ENCODE measurements around the gene SLC16A6. TPM values are rescaled to one million over a fixed set of nuclear protein-coding genes. Genes with fewer than 3 reads are reported as not detected.

SLC16A6 gene
- total RNA-seq, 1 experiment from 2014 or later: 4.8 TPM

GRCh38 chr17:68302666-68303065, 11.7 kb upstream of the SLC16A6 start:
- TF ChIP-seq EZH2 (IDR thresholded peaks at IDR 0.05): no peak
- TF ChIP-seq ATF3 (IDR thresholded peaks at IDR 0.05): no peak
- no peak for TF ChIP-seq EGR1 (IDR thresholded peaks at IDR 0.05; ENCODE audit: low read depth)
- TF ChIP-seq CEBPB (IDR thresholded peaks at IDR 0.05; ENCODE audit: low read depth): no peak
- no peak for TF ChIP-seq CBX3 (IDR thresholded peaks at IDR 0.05; ENCODE audit: low read depth)
- no peak for TF ChIP-seq ZBTB33 (IDR thresholded peaks at IDR 0.05; ENCODE audit: extremely low read depth, insufficient replicate concordance, low read length)
- no peak for TF ChIP-seq POLR2AphosphoS5 (IDR thresholded peaks at IDR 0.05; ENCODE audit: low read depth, low read length)
- no peak for TF ChIP-seq YY1 (IDR thresholded peaks at IDR 0.05; ENCODE audit: extremely low read depth, insufficient replicate concordance, low read depth, low read length)
- no peak for TF ChIP-seq REST (IDR thresholded peaks at IDR 0.05; ENCODE audit: low read depth)
- TF ChIP-seq JUND (IDR thresholded peaks at IDR 0.05): no peak
- CTCF ChIA-PET: no interaction called here

More at GRCh38 chr17:68302666-68303065, 11.7 kb upstream of the SLC16A6 start:
- H3K27me3 ChIP-seq (ENCODE audit: insufficient read depth, low read length): no peaks in the 10 kb centered on the region
- no peak overlapping the region for H3K4me3 ChIP-seq (replicated peaks in 1 of 2; ENCODE audit: low read depth in 1 of 2, low read length in 2 of 2)
- no peak overlapping the region for H3K27ac ChIP-seq (ENCODE audit: low read depth, low read length)
- ChIA-PET POLR2A (no interaction called here), RAD21 (ENCODE audit: low non-redundant PET in 1 of 2, low total read pairs in 2 of 2, uncharacterized antibody in 2 of 2, unreplicated experiment in 2 of 2) (no interaction called here)
- no peaks in the 10 kb centered on the region for H3K79me2 ChIP-seq (ENCODE audit: insufficient read depth, low read length)
- ATAC-seq: no peak
- H2AFZ ChIP-seq (ENCODE audit: low read depth, low read length, poor library complexity, severe bottlenecking): no peak overlapping the region
- 0 out of 4 replicates have a peak, but pooled peaks cover 0 to 3% of the 10 kb centered on the region in 2 experiments for H3K36me3 ChIP-seq (ENCODE audit: control insufficient read depth in 1 of 2, insufficient read depth in 2 of 2, low read length in 2 of 2)
- H3K9me2 ChIP-seq (ENCODE audit: insufficient read depth): no peaks in the 10 kb centered on the region
- no peaks in the 10 kb centered on the region for H4K20me1 ChIP-seq (ENCODE audit: insufficient read depth)
- intact Hi-C loops (cut with micrococcal nuclease): no loop called here
- peaks cover 15 to 21% of the 10 kb centered on the region in 2 experiments for H3K4me1 ChIP-seq (ENCODE audit: control insufficient read depth in 1 of 2, insufficient read depth in 2 of 2, low read length in 2 of 2)
- H3K4me2 ChIP-seq (ENCODE audit: low read length): no peak overlapping the region
- no peaks in the 10 kb centered on the region for H3K9me3 ChIP-seq (ENCODE audit: control insufficient read depth in 1 of 2, insufficient read depth in 1 of 2, low read depth in 1 of 2, low read length in 2 of 2)
- no peak for DNase-seq (ENCODE audit: low read depth, low spot score)
- H3K9ac ChIP-seq (ENCODE audit: low read length): no peak overlapping the region
- BruUV-seq (replicated peaks): no TSS peak
